Raji (cell line): Measurements from ENCODE around the gene CD79A.

Experiments used
- POLR2A ChIP-seq: IDR thresholded peaks from 2 replicates; pipeline ENCODE4 v1.6.1; 2011; ENCODE audit warnings: low read depth, low read length, control low read depth; ENCODE audit not compliant: insufficient read depth

Gene CD79A

DNA sequence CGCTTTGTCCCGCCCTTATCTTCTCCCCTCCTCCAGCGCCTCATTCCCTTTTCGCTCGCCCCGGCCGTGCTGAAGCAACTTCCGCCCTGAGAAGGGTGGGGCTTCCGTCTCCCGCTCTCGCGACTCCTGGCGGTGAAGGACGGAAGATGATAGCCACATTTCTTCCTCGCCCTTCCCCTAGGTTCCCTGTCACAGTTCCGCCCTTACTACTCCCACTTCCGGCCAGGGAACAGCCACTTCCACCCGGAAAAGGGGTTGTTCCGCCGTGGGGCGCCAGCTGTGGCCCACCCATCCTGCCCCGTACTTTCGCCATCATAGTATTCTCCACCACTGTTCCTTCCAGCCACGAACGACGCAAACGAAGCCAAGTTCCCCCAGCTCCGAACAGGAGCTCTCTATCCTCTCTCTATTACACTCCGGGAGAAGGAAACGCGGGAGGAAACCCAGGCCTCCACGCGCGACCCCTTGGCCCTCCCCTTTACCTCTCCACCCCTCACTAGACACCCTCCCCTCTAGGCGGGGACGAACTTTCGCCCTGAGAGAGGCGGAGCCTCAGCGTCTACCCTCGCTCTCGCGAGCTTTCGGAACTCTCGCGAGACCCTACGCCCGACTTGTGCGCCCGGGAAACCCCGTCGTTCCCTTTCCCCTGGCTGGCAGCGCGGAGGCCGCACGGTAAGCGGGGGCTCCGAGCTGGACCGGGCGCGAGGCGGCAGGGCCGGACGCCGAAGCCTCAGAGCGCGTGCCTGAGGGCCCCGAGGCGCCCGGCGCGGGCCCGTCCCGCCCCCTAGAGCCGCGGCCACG lies 17.3 kb upstream of the CD79A start, which contains the start of gene RPS19:
Gene RPS19, plus strand, starts transcription at position 638 of the 801 bp plus-strand sequence. CDS start 520 bp downstream, outside the sequence.
- peak; percentile 77 for TF ChIP-seq POLR2A

DNA sequence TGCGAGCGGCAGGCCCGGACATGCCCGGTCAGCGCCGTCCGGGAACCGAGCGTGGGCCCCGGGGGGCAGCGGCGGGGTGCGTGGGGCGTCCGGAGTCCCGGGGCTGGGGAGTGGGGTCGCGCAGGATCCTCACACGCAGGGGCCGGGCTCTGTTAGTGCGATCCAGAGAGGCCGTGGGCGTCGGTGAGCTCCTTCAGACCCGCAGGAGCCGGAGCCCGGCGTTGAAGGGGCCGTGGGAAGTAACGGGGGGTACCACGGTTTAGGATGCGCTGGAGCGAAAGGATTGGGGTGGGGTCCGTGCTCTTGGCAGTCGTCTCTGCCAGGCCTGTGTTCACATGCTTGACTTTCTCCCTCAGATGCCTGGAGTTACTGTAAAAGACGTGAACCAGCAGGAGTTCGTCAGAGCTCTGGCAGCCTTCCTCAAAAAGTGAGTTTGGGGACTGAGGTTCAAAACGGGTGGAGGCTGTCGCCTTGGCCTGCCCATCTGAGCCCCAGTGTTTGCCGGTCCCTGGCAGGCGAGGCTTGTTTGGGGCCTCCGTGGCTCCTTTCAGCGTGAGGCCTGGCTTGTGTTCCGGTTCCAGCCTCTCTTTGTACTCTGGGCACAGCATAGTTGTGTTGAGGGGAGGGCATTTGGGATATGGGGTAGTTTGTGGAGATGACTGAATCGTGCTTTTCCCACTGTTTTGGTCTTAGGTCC lies 16.5 kb upstream of the CD79A start:
- TF ChIP-seq POLR2A = no peak

DNA sequence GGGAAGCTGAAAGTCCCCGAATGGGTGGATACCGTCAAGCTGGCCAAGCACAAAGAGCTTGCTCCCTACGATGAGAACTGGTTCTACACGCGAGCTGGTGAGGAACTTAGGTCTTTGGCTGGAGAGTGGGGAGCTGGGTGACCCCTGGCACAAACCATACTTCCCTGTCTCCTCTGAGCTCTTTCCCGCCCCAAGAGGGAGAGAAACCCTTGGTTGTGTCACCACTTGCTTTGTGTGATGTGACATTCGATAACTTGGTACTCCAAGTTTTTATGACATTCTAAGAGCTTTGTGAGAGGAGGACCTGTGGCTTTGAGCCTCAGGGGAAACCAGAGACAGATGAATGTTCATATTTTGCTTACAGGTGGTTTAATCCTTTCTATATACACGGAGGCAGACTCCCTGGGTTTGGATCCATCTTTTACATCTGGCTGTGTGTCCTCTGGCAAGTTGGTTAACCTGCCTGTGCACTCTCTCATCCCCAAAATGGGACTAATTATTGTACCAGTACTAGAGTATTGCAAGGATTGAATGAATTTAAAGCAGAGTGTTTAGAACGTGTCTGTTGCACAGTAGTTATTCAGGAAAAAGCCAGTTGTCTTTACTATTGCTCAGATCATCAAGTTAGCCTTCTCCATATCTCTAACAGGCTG lies 15.8 kb upstream of the CD79A start:
- no peak for TF ChIP-seq POLR2A

DNA sequence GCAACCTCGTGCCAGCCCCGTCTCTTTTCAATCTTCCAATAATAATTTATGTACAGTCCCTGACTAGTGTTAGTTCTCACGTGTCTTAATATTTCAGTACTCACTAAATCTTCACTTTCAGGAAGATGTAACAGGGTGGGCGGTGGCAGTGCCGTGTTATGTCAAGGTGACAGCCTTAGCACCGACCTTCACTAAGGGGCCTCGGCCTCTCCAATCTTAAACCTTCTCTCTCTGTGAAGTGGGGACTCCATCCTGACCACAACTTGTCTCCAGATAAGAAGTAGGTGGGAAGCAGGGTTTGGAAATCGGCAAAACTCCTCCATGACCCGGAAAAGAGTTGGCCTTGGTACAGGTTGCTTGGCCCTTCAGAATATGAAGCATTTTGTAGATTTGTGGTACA lies 15.2 kb upstream of the CD79A start:
- TF ChIP-seq POLR2A = no peak

DNA sequence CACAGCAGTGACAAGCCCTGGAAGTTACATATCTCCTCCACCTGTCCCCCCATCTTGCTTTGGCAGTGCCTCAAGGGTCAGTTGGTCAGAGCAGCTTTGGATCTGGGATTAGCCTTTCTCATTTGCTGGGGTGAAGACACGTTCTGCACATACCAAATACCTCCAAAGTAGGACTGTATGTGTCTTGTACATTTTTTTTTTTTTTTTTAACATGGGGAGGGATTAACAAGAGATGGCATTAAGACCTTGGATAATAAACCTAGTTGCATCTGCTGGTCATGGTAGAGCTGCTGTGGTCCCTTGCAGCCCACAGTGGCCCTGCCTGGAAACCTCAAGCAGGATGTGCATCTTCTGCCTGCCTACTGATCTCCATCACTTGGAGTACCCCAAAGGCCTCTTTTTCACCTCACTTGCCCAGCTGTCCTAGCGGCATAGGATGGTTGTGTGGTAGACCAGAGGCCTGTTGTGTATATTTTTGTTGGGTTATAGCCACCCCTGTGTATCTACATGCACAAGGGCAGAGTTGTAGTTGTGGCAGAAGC lies 14.6 kb upstream of the CD79A start:
- no peak for TF ChIP-seq POLR2A

DNA sequence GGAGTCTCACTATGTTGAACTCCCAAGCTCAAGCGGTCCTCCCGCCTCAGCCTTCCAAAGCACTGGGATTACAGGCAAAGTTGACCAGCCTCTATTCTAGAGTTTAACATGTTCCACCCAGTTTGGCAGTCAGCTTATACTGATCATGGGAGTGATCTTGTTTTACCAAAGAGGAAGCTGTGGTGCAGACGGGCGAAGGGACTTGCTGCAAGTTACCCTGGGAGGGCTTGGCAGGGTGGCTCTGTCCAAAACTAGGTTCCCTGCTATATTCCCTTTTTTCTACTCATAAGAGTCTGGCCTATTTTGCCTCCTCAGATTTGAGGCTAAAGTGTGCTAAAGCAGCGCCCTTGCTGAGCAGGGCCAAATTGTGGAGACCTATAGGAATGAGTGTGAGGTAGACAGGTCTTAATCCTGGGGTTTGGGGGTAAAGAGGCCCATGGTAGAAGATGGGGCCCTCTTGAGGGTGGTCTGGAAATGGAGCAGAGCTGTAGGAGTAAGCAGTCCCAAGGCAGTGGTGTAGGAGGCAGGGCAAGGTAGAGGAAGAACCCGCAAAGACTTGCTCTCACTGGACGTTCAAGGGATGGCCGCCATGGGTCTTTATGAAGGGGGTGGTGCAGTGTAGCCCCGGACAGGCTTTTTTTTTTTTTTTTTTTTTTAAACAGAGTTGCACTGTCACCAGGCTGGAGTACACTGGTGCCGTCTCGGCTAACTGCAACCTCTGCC lies 13.7 kb upstream of the CD79A start:
- no peak for TF ChIP-seq POLR2A

DNA sequence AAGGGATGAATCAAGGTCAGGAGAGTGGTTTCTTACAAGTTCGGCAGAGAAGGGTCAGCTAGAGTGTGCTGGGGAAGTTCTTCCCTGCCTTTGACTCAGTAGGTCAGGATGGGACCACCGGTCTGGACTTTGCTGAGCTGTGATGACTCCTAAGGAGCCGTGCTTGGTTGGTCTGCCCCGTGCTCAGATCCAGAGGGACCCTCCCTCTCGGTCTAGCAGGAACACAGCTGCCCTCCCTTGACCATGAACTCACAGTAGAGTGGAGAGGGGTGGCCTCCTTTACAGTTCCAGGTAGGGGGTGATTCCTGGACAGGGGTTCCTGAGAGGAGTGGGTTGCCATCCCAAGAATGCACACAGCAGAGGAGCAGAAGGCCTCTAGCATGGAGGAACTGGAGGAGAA lies 12.7 kb upstream of the CD79A start:
- TF ChIP-seq POLR2A = no peak

DNA sequence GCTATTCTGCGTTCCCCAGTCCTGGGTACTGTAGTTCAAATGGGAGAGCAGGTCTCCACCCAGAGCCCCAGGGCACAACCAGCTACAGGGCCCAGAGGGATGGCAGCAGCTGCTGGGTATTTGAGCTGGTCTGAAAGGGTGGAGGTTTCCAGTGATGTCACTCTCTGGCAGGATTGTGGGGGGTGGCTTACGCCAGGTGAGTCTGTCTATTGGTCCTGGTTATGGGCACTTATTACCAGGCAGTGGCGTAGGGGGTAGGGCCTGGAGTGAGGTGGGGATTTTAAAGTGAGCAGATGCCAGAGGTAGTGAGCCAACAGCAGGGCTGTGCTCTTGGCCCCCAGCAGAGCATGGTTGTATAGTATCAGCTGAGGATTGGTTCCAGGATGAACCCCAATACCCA lies 10.8 kb upstream of the CD79A start:
- TF ChIP-seq POLR2A = no peak

DNA sequence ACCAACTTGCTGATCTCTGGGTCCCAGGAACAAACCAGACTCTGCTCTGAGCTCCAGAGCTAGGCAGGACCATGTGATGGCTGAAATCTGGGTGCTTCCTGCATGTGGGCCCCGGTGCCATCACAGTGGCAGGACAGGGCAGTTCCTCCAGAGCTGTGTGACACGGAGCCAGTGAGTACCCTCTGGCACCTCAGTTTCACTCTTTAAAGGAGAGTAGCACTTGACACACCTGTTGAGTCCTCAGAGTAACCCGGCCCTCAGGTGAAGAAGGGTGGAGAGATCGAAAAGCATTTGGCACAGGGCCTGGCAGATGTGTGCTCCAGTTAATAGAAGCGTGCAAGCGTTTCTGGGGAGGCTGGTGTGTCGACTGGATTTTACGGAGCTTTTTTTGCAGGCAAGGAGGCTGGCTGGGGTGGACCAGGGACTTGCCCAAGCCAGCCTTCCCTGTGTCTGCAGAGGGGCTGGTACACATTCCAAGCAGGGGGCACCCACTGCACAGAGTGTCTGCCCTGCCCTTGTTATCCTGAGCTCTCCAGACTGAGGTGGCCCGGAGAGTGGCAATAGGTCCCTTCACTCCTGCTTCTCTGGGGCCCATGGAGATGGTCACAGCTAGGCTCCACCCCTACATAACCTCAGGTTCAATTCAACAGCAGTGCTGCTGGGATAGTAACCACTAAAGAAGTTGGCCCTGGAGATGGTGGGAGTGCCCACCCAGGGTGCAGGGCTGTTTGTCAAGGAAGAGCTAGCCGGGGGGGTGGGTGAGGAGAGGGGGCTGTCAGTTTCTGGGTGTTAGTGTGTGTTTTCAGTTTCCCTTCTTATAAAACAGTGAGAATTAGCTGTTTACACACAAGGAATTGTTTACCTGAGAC lies 8.7 kb upstream of the CD79A start:
- no peak for TF ChIP-seq POLR2A

DNA sequence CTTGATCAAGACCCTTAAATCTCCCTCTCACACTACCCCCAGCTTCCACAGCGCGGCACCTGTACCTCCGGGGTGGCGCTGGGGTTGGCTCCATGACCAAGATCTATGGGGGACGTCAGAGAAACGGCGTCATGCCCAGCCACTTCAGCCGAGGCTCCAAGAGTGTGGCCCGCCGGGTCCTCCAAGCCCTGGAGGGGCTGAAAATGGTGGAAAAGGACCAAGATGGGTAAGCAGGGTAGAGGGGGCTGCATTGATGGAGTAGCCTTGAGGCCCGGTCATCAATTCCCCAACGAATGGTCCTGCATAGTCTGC lies 8.1 kb upstream of the CD79A start:
- TF ChIP-seq POLR2A = no peak

DNA sequence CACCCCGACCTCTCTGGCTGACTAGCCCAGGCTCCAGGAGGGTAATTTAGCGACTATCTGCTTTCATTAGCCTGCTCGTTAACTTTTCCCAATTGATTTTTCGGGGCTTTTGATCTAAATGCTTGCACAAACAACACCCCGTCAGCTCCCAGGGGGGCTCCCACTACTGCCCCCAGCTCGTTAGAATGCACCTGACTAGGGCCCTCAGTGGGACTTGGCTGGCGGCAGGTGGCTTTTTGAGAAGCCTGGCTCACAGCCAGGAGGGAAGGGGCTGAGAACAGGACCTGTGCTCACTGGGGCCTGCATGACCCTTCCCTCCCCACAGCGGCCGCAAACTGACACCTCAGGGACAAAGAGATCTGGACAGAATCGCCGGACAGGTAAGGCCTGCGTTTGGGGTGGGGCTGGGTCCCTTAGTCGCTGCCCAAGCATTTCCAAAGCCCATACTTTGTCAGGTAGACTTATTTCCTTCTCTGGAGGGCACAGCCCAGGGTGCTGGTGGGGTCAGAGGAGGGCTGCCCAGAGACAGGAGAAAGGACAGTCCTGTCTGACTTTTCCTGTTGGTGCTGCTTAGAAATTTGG lies 7.6 kb upstream of the CD79A start:
- no peak for TF ChIP-seq POLR2A

DNA sequence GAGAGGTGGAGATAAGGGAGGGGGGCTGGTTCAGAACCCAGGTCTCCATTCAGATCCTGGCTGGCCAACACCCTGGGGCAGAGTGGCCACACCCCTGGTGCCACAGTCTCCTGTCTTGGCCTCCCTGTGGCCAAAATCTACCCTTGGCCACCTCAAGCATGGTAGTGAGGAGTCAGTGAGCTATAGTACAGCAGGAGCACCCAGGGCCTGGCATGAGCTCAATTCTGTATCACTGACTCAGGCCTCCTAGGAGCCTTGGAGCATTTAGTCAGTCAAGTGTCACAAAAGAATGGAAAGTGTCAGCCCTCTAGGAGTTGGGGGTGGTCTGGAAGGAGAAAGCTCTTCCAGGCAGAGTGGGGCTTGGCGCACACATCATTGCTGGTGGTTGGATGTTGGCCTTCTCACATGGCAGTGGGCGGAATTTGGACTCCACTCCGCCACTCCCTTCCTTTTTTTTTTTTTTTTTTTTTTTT lies 6.6 kb upstream of the CD79A start:
- TF ChIP-seq POLR2A = no peak

DNA sequence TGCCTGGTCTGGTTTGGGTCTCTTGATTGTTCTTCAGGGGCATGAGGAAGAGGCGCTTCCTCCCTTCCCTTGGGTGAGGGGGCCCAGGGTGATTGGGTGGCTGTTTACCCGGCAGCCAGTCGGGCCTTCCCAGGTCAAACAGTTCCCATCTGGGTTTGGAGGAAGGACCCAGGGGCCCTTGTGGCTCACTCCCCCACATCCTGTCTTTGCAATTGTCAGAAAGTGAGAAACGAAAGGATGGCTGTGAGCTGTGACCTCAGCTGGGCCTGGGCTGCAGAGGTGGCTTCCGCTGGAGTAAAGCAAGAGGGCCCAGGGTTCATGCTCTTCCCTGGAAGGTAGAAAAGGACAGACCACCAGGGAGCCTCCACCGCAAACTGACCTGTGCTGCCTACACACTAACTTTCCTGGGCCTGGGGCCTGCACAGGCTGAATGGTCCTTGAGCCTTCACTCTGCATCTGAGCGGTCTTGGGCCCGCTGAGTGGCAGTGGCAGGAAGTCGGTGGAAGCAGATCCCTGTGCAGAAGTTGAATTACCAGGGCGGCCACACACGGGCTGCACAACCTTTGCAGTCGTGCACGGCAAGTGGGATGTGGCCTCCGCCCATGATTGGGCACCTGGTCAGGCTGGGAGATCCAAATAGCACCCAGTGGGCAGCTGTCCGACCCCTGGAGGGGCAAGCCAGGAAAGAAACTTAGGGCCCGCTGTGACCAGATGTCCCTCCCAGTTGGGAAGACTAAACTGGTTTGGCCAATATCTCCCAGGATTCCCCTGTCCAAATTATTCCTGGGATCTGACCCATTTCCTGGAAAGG lies 5.3 kb upstream of the CD79A start:
- no peak for TF ChIP-seq POLR2A
